HepG2 (cell line): ENCODE data around the gene TSPAN31. TPM values are rescaled to one million over a fixed set of nuclear protein-coding genes. Genes with fewer than 3 reads are reported as not detected.

ENCODE experiments used
- ATAC-seq: fragments of 200-7000 bp; cut with Tn5 transposase; 3 replicates; pipeline ENCODE4 v1.9.1; 2020; ENCODE audit warnings: mild to moderate bottlenecking, moderate library complexity
- BruUV-seq: library from RNA; stranded (reverse); fragments of 400-500 nt; replicated peaks from 2 replicates; lab custom pipeline; 2021; lab: Mats Ljungman, UMichigan
- CTCF ChIA-PET: fragments of 300-600 bp; formaldehyde crosslinking; extraction: SDS; loops from one replicate; lab custom pipeline; 2021; ENCODE audit warnings: low total read pairs, inconsistent platforms, low intra/inter-chr PET ratio; lab: Yijun Ruan, JAX
- POLR2A ChIA-PET: fragments of 350-600 bp; sonication (Branson Sonifier 250); formaldehyde crosslinking; loops from one replicate; lab custom pipeline; 2020; ENCODE audit warnings: antibody characterized with exemption, inconsistent platforms; lab: Yijun Ruan, JAX
- DNase-seq: peaks from one replicate; pipeline ENCODE4 v3.0.0-alpha.2; 2015; ENCODE audit warnings: low spot score
- FAIRE-seq: peaks from 3 replicates; lab custom pipeline; 2011; peaks lifted over from hg19 to GRCh38; lab: Jason Lieb, UNC
- H2AFZ ChIP-seq: one replicate; pipeline ENCODE4 v1.6.1; 2011; ENCODE audit warnings: low read length, inconsistent platforms
- H3K27ac ChIP-seq: fragments of 300-600 bp; 3 replicates; pipeline ENCODE4 v1.8.0; 2011; ENCODE audit warnings: mixed run types, mild to moderate bottlenecking, mixed read lengths, low read length, inconsistent platforms; ENCODE audit not compliant: insufficient read depth; ENCODE audit errors: extremely low read length
- H3K27me3 ChIP-seq, 2 experiments: fragments of 200-600 bp in 1 of 2; 2 replicates in 1 of 2; 3 replicates in 1 of 2; pipeline versions ENCODE4 v1.6.0 to v1.8.0; 2011; ENCODE audit warnings: low read length in 2 of 2, mild to moderate bottlenecking in 2 of 2, moderate library complexity in 2 of 2, inconsistent platforms in 1 of 2; ENCODE audit not compliant: insufficient read depth in 2 of 2, control insufficient read depth in 1 of 2
- H3K36me3 ChIP-seq, 2 experiments: fragments of 200-600 bp in 1 of 2; replicated peaks in 1 of 2; 2 replicates in 1 of 2; 3 replicates in 1 of 2; pipeline versions ENCODE4 v1.5.1 to v1.8.0; 2011; ENCODE audit warnings: low read length in 2 of 2, inconsistent platforms in 1 of 2; ENCODE audit not compliant: insufficient read depth in 2 of 2, control insufficient read depth in 1 of 2
- H3K4me1 ChIP-seq: 2 replicates; pipeline ENCODE4 v1.5.1; 2012; ENCODE audit warnings: low read length, inconsistent platforms; ENCODE audit not compliant: insufficient read depth
- H3K4me2 ChIP-seq: 2 replicates; pipeline ENCODE4 v1.6.0; 2011; ENCODE audit warnings: low read depth, low read length, inconsistent platforms
- H3K4me3 ChIP-seq, 3 experiments: fragments of 200-600 bp in 1 of 3; sonication (generic), shearing (Covaris generic) in 1 of 3; replicated peaks in 1 of 3; 2 replicates each; pipeline ENCODE4 v1.5.1; 2011 to 2016; ENCODE audit warnings: low read length in 3 of 3, inconsistent platforms in 2 of 3, low read depth in 2 of 3, mild to moderate bottlenecking in 2 of 3, control low read depth in 1 of 3, mixed read lengths in 1 of 3; ENCODE audit not compliant: insufficient read depth in 1 of 3
- H3K79me2 ChIP-seq: one replicate; pipeline ENCODE4 v1.6.1; 2011; ENCODE audit warnings: low read length, inconsistent platforms; ENCODE audit not compliant: insufficient read depth
- H3K9ac ChIP-seq: 2 replicates; pipeline ENCODE4 v1.6.0; 2011; ENCODE audit warnings: mild to moderate bottlenecking, low read depth, low read length, inconsistent platforms; ENCODE audit not compliant: insufficient read depth
- H3K9me3 ChIP-seq: 2 replicates; pipeline ENCODE4 v1.5.1; 2012; ENCODE audit warnings: mild to moderate bottlenecking, low read length
- H4K20me1 ChIP-seq: 2 replicates; pipeline ENCODE4 v1.6.0; 2011; ENCODE audit warnings: inconsistent platforms, mild to moderate bottlenecking, low read length, moderate library complexity; ENCODE audit not compliant: insufficient read depth
- CHD2 ChIP-seq: IDR thresholded peaks from 2 replicates; pipeline ENCODE4 v1.6.1; 2011; ENCODE audit warnings: low read depth, low read length, improper control_type of control experiment
- EEA1 ChIP-seq: sonication (generic); formaldehyde crosslinking; IDR thresholded peaks from 2 replicates; pipeline ENCODE4 v1.5.1; 2020; ENCODE audit warnings: mild to moderate bottlenecking, missing genetic modification reagents, borderline replicate concordance
- GATA4 ChIP-seq: sonication (generic); IDR thresholded peaks from 2 replicates; pipeline ENCODE4 v1.6.1; 2016; ENCODE audit warnings: antibody characterized with exemption, low read depth, borderline replicate concordance
- HOXA7 ChIP-seq: sonication (generic); formaldehyde crosslinking; IDR thresholded peaks from 2 replicates; pipeline ENCODE4 v1.8.1; 2022; ENCODE audit warnings: mild to moderate bottlenecking, missing genetic modification reagents, moderate library complexity
- MXD3 ChIP-seq: IDR thresholded peaks from 2 replicates; pipeline ENCODE4 v1.6.1; 2016; ENCODE audit warnings: mild to moderate bottlenecking, missing biosample characterization, missing genetic modification reagents
- PHF21A ChIP-seq: sonication (generic); formaldehyde crosslinking; IDR thresholded peaks from 2 replicates; pipeline ENCODE4 v1.5.0; 2020; ENCODE audit warnings: mild to moderate bottlenecking, missing genetic modification reagents
- SKI ChIP-seq: fragments of 450-650 bp; IDR thresholded peaks from one replicate; pipeline ENCODE4 v1.6.1; 2018; ENCODE audit warnings: mild to moderate bottlenecking; ENCODE audit not compliant: partially characterized antibody
- THAP8 ChIP-seq: sonication (generic); formaldehyde crosslinking; IDR thresholded peaks from 2 replicates; pipeline ENCODE4 v1.5.1; 2020; ENCODE audit warnings: missing genetic modification reagents, mild to moderate bottlenecking, borderline replicate concordance
- ZBTB3 ChIP-seq: sonication (generic); formaldehyde crosslinking; IDR thresholded peaks from 2 replicates; pipeline ENCODE4 v1.4.0; 2020; ENCODE audit warnings: low read depth, mild to moderate bottlenecking, moderate library complexity, missing genetic modification reagents, borderline replicate concordance
- ZBTB34 ChIP-seq: sonication (generic); formaldehyde crosslinking; IDR thresholded peaks from 2 replicates; pipeline ENCODE4 v1.8.0; 2022; ENCODE audit warnings: mild to moderate bottlenecking, missing genetic modification reagents
- ZFP36L1 ChIP-seq: sonication (generic); formaldehyde crosslinking; IDR thresholded peaks from 2 replicates; pipeline ENCODE4 v1.8.0; 2022; ENCODE audit warnings: mild to moderate bottlenecking, missing genetic modification reagents, moderate library complexity
- ZNF543 ChIP-seq: sonication (generic); formaldehyde crosslinking; IDR thresholded peaks from 2 replicates; pipeline ENCODE4 v1.4.0; 2020; ENCODE audit warnings: mild to moderate bottlenecking, missing genetic modification reagents
- ZNF816 ChIP-seq: sonication (generic); formaldehyde crosslinking; IDR thresholded peaks from 2 replicates; pipeline ENCODE4 v1.8.0; 2022; ENCODE audit warnings: missing genetic modification reagents, mild to moderate bottlenecking, borderline replicate concordance
- WGBS: methylation state at CpG from one replicate; pipeline ENCODE4 v1.1.6; 2017; ENCODE audit warnings: low lambda C conversion rate; 5-methylcytosine and 5-hydroxymethylcytosine counted together
- in situ Hi-C: cut with HindIII; loops from 2 replicates; pipeline ENCODE4 v1.10.0; 2017; ENCODE audit warnings: low pct_unique_long_range_greater_than_20kb; ENCODE audit not compliant: extremely low pct_ligation_motif_present
- intact Hi-C: fragments of 100-400 bp; cut with micrococcal nuclease; formaldehyde crosslinking; loops from one replicate; pipeline ENCODE4 v1.10.0; 2022; ENCODE audit not compliant: unreplicated experiment
- polyA plus RNA-seq, 8 experiments: library from polyadenylated mRNA; depleted of rRNA in 3 of 8; stranded (reverse) in 7 of 8; unstranded in 1 of 8; fragments of >200 nt; fragmentation: Illumina TruSeq in 4 of 8; extraction: Trizol in 4 of 8; gene quantifications; 2 replicates each; pipeline versions ENCODE4 v1.2.1 to v1.2.3, GENCODE V29; 2011 to 2016; ENCODE audit warnings: low read depth in 4 of 8, missing spikeins in 1 of 8, mixed read lengths in 1 of 8; ENCODE audit not compliant: insufficient read depth in 1 of 8
- total RNA-seq, 5 experiments: library from RNA; depleted of rRNA; stranded (reverse); fragments of >200 nt; fragmentation: Illumina TruSeq; extraction: Trizol; gene quantifications; 2 replicates each; pipeline ENCODE4 v1.2.3, GENCODE V29; 2016; ENCODE audit warnings: low read depth in 1 of 5

TSPAN31 gene
- total and polyA plus RNA-seq, 2 of the 13 experiments (the other 11 are each of a cell fraction or from before 2014, with no cell fraction given) = 10.4 to 24.6 TPM

- TF ChIP-seq MXD3 (CRISPR knock-in tag) (peak; percentile 73), GATA4 (no peak; the same call in 1 of the 2 replicates), PHF21A (CRISPR knock-in tag) (peak; percentile 63; the same call in 1 of the 2 replicates), ZBTB3 (CRISPR knock-in tag) (no peak), ZNF543 (CRISPR knock-in tag) (no peak), EEA1 (CRISPR knock-in tag) (peak; percentile 78; the same call in 1 of the 2 replicates)
These were observed 38.0 kb downstream of the TSPAN31 start, which contains the start of gene TSFM (continued) for GRCh38 chr12:57782608-57783465.

- ChIA-PET CTCF (interaction anchor here (1.8 kb wide), 1 partner anchor 122 kb away, joined by 13 read pairs; no protein-coding TSS in a partner anchor), POLR2A (interaction anchor here (0.7 to 1.7 kb wide), 4 partner anchors 11 to 39 kb away, joined by 3 to 15 read pairs (median 3); partner anchors contain the start of genes AVIL, EEF1AKMT3, METTL1 and TSPAN31)
- in situ Hi-C loops = no loop called here
- H3K4me3 ChIP-seq = peak overlapping the region; percentile 95 to 100 (median 99)
- FAIRE-seq (no peak), DNase-seq (no peak), ATAC-seq (peak; percentile 14)
- H4K20me1 ChIP-seq = no peaks in the 10 kb centered on the region
- BruUV-seq = no TSS peak
- peaks cover 16% of the 10 kb centered on the region for H3K79me2 ChIP-seq
- 55% methylated on average over 12 of the region's 12 CpGs for WGBS
- H3K4me2 ChIP-seq = peak overlapping the region; percentile 78
- H3K9ac ChIP-seq = peak overlapping the region; percentile 87
- H3K36me3 ChIP-seq = peaks cover 9 to 36% of the 10 kb centered on the region in 2 experiments
- no peaks in the 10 kb centered on the region for H3K9me3 ChIP-seq
- no peak for TF ChIP-seq ZNF816 (CRISPR knock-in tag)
- no peak for TF ChIP-seq HOXA7 (CRISPR knock-in tag)
- TF ChIP-seq THAP8 = no peak
- no peak for TF ChIP-seq CHD2
- no peak for TF ChIP-seq SKI
- no peak for TF ChIP-seq ZBTB3 (CRISPR knock-in tag)
- TF ChIP-seq ZFP36L1 (CRISPR knock-in tag) = no peak
- no peak for TF ChIP-seq ZBTB34 (CRISPR knock-in tag)
- H3K4me1 ChIP-seq = peaks cover 17% of the 10 kb centered on the region
- intact Hi-C loops = no loop called here
- H3K27me3 ChIP-seq = no peaks in the 10 kb centered on the region; a peak in 1 of 5 replicates
- no peak overlapping the region for H2AFZ ChIP-seq
- H3K27ac ChIP-seq = peak overlapping the region; percentile 55
These were observed 38.6 kb downstream of the TSPAN31 start for GRCh38 chr12:57783466-57783801.
